Fibroblast of lung (primary cell): ENCODE measurements around the gene HSPA8.

ENCODE experiments used
- EZH2 ChIP-seq: IDR thresholded peaks from 2 replicates; pipeline ENCODE4 v1.5.1; 2012; ENCODE audit warnings: low read length, control low read depth, mild to moderate bottlenecking; ENCODE audit errors: missing control alignments
- TF ChIP-seq, protein P1 (sequence below), 2 donors: IDR thresholded peaks in 1 of 2; conservative IDR thresholded peaks in 1 of 2; 1 replicate in 1 of 2; 2 replicates in 1 of 2; pipeline ENCODE4 v1.5.1; 2011 to 2012; ENCODE audit warnings: low read length in 2 of 2, control low read depth in 1 of 2, inconsistent platforms in 1 of 2, low read depth in 1 of 2, mild to moderate bottlenecking in 1 of 2

DNA sequence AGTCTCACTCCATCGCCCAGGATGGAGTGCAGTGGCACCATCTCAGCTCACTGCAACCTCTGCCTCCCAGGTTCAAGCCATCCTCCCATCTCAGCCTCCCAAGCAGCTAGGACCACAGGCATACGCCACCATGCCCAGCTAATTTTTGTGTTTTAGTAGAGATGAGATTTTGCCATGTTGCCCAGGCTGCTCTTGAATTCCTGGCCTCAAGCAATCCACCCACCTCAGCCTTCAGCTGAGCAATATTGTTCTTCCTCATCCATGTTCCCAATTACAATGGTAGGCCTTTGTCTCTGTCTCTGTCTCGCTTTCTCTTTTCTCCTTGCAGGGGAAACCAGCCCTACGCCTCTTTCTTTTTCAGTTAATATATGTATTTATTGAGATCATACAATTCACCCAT, 10.3 kb downstream of the HSPA8 start:
- TF ChIP-seq, protein P1, sequence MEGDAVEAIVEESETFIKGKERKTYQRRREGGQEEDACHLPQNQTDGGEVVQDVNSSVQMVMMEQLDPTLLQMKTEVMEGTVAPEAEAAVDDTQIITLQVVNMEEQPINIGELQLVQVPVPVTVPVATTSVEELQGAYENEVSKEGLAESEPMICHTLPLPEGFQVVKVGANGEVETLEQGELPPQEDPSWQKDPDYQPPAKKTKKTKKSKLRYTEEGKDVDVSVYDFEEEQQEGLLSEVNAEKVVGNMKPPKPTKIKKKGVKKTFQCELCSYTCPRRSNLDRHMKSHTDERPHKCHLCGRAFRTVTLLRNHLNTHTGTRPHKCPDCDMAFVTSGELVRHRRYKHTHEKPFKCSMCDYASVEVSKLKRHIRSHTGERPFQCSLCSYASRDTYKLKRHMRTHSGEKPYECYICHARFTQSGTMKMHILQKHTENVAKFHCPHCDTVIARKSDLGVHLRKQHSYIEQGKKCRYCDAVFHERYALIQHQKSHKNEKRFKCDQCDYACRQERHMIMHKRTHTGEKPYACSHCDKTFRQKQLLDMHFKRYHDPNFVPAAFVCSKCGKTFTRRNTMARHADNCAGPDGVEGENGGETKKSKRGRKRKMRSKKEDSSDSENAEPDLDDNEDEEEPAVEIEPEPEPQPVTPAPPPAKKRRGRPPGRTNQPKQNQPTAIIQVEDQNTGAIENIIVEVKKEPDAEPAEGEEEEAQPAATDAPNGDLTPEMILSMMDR (conservative IDR thresholded peaks at IDR 0.05 in 1 of 2, IDR thresholded peaks at IDR 0.05 in 1 of 2; ENCODE audit: low read depth in 1 of 2, low read length in 2 of 2) = no peak
- no peak for TF ChIP-seq EZH2
